Suprapubic skin (tissue), 4 donors: ENCODE results near the gene EXOC6.

ENCODE experiments used
- CTCF ChIP-seq, 2 donors: fragments of 200-600 bp in 1 of 2; fragments of 450-650 bp in 1 of 2; sonication (generic) in 1 of 2; IDR thresholded peaks; one replicate each; pipeline ENCODE4 v1.5.1; 2016 to 2019; ENCODE audit warnings: antibody characterized with exemption in 2 of 2, mild to moderate bottlenecking in 1 of 2, moderate library complexity in 1 of 2
- EP300 ChIP-seq: sonication (generic); formaldehyde crosslinking; IDR thresholded peaks from one replicate; pipeline ENCODE4 v1.6.1; 2017; ENCODE audit warnings: antibody characterized with exemption
- POLR2A ChIP-seq, 2 donors: fragments of 450-650 bp; IDR thresholded peaks; one replicate each; pipeline ENCODE4 v1.6.1; 2017; ENCODE audit warnings: antibody characterized with exemption in 2 of 2, mild to moderate bottlenecking in 2 of 2, moderate library complexity in 2 of 2
- POLR2AphosphoS5 ChIP-seq, 3 donors: sonication (generic); formaldehyde crosslinking; IDR thresholded peaks; one replicate each; pipeline ENCODE4 v1.6.1; 2017; ENCODE audit warnings: antibody characterized with exemption in 3 of 3

- TF ChIP-seq CTCF (IDR thresholded peaks at IDR 0.05) (no peak), EP300 (no peak), POLR2AphosphoS5 (IDR thresholded peaks at IDR 0.05) (no peak), POLR2A (IDR thresholded peaks at IDR 0.05) (no peak)
Observed at GRCh38 chr10:92920866-92921265, 72.5 kb downstream of the EXOC6 start.
